SH-SY5Y (cell line): ENCODE data around the gene ZNF683.

Experiments used
- GATA2 ChIP-seq: IDR thresholded peaks from 2 replicates; pipeline ENCODE4 v1.6.1; 2011; ENCODE audit warnings: mild to moderate bottlenecking, low read depth, low read length
- GATA3 ChIP-seq: IDR thresholded peaks from 2 replicates; pipeline ENCODE4 v1.6.1; 2011; ENCODE audit warnings: low read depth, mild to moderate bottlenecking, low read length, moderate library complexity

DNA sequence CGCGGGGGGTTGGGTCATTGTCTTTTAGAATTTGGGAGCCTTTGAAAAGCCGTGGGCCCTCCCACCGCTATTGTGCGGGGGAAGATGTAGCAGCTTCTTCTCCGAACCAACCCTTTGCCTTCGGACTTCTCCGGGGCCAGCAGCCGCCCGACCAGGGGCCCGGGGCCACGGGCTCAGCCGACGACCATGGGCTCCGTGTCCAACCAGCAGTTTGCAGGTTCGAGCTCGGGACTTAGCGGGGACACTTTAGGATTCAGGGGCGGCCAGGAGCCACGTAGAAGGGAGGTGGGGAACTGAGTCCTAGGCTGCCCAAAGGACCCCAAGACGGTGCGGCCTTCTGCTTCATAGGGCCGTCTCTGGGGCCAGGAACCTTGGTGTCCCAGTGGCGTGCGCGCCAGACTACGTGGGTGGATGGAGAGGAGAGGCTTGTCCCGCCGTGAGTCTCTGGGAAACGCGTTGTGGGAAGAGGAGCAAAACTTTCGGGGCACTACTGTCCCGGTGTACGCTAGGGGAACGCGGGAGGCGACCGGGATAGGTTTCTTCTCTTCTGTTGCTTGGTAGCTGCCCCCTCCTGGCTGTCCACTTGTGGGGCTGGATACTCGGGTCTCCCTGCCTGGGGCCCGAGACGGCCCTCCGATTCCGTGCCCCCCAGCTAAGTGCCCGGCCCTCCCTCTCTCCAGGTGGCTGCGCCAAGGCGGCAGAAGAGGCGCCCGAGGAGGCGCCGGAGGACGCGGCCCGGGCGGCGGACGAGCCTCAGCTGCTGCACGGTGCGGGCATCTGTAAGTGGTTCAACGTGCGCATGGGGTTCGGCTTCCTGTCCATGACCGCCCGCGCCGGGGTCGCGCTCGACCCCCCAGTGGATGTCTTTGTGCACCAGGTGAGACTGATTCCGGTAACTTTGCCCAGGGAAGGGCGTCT is 38.4 kb upstream of the ZNF683 start, which contains the start of gene LIN28A:
- TF ChIP-seq GATA2: no peak
- no peak for TF ChIP-seq GATA3
